Dermis microvascular lymphatic vessel endothelial cell (primary cell): ENCODE results near the gene IL15RA. TPM values are rescaled to one million over a fixed set of nuclear protein-coding genes. Genes with fewer than 3 reads are reported as not detected.

Source experiments
- DNase-seq, 2 donors: peaks; one replicate each; pipeline versions ENCODE4 v3.0.0 to v3.0.0-alpha.2; 2010; ENCODE audit warnings: low read depth in 2 of 2
- total RNA-seq: library from RNA; depleted of rRNA; stranded (reverse); fragments of >200 nt; gene quantifications from 2 replicates; pipeline ENCODE4 v1.2.1, GENCODE V29; 2014

Gene IL15RA, protein sequence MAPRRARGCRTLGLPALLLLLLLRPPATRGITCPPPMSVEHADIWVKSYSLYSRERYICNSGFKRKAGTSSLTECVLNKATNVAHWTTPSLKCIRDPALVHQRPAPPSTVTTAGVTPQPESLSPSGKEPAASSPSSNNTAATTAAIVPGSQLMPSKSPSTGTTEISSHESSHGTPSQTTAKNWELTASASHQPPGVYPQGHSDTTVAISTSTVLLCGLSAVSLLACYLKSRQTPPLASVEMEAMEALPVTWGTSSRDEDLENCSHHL
- total RNA-seq: 8.6 and 18.0 TPM in 2 replicates

DNA sequence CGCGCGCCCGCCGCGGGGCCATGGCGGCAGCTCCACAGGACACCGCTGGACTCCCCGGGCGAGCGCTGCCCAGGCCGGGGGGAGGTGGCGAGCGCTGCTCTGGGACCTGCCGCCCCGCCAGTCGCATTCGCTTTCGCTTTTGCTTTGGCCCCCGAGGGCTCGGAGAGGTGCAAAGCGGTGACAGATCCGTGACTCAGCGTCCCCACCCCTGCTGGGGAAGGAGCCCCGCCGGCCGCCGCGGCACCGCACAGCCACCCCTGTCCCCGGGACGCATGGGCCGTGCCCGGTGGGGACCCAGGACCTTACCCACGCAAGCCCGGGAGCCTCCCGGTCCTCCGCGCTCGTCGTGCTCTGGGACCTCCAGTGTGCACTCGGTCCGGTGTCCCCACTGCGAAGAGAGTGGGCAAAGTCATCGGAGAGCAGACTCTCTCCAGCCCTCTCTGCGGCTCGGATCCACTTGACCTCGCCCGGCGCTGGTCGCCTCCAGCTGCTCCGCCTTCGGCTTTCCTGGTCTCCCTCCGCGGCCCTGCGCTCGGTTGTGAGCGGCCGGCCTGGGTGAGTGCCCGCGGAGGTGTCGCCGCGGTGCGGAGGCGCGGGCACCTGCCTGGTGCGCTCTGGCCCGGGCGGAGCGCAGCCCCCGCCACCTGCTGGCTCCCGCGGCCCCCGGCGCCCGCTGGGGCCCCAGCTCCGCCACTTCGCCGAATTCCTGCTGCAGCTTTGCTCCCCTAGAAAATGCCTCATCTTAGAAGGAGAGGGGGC lies at the start of gene IL15RA:
Gene IL15RA, minus strand, starts transcription at position 73 of the 759 bp plus-strand sequence. Its CDS starts 51 bp downstream, at position 22.
- DNase-seq: peak; percentile 67 to 85

DNA sequence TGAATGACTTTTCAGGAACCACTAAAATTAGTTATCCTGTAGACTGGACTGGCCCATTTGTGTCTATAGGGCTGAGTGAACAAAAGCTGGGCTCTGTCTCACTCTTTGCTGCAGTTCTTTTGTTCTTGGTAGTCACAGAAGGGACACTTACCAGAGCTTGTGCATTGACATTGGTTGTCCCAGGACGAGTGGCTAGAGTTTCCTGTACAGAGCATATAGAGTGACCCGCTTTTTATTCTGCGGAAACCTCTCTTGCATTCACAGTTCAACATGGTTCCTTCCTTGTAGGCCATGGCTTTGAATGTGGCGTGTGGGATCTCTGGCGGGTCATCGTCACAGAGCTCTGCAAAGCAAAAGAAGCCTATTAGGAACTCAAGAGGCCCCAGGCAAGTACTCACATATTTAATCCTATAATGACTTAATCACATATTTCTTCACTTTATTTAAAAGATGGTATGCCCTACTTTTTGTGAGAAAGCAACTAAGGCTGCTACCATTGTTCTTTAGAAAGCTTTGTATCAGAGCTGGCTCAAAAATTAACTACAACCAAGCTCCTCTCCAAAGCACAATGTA lies 48.4 kb upstream of the IL15RA start:
- no peak for DNase-seq

DNA sequence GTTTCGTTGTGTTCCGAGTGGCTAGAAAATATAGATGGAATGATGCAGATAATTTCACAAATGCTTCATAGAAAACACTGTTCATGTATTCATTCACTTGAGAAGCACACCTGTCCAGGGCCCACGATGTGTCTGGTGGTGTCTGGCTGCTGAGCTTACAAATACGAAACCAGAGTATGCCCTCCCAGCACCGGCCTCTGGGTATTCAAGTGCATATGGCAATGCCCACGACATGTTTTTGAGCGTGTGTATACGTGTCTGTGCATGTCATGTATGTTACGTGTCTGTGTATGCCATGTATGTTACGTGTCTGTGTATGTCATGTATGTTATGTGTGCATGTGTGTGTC lies 47.0 kb upstream of the IL15RA start:
- DNase-seq: no peak

DNA sequence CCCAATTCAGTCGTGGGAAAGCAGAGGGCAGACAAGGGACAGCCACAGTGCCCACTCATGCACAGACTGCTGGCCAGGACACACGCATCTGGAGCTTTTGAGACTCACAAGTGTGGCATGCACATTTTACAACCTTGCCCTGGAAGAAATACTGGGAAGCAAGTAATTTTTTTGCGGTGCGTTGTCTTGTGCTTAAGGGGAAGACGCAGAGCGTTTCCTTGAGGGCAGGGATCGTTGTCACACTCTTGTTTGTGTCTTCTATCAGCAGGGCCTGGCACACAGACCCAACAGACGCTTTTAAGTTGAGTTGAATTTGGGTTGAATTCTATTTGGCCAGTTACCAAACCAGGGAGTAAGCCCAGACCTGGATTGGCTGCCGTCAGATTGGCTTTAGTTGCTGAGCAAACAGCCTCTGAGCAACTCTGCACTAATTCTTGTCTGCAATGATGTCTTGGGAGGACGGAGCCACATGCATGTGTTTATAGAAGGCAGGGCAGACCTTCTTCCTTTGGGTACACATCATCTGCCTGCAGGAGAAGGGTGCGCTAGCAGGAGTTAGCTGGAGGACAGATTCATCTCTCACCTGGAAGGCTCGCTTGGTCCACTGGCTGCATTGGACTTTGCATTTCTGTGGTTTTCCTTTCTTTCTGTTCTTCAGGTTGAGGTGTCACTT lies 46.5 kb upstream of the IL15RA start:
- DNase-seq: no peak

DNA sequence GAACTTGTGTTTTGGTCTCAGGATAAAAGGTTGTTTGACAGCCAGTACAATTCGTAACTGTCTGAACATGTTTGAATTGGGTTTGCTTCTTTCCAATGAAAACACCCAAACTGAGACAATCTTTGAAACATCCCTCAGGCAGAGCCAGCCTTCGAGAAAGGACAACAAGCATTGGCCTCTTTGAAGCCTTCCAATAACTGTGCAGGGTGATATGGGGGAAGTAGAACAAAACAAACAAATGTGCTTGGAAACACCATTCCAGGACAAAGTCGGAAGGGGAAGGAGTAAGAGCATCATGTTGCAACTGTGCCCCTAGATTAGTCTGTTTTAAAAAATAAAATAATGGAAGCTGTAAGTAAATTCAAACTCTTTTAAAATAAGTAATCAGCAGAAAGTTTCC lies 45.3 kb upstream of the IL15RA start:
- no peak for DNase-seq

DNA sequence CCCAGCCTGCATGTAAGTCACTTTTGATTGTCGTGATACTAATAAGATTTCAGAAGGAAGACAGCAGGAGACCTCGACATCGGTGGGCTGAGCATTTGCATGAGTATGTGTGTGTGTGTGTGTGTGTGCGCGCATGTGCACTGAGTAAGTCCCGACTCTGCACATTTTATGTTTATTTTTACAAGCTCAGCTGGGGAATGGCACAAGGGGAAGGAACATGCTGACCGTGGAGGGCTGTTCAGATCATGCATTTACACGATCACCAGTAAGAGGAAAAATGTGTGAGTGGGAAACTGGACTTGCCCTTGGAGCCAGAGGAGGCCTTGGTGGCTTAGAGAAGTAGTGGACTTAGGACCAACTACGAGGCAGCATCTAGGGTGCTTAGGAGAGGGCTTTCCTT lies 43.5 kb upstream of the IL15RA start:
- DNase-seq: no peak

DNA sequence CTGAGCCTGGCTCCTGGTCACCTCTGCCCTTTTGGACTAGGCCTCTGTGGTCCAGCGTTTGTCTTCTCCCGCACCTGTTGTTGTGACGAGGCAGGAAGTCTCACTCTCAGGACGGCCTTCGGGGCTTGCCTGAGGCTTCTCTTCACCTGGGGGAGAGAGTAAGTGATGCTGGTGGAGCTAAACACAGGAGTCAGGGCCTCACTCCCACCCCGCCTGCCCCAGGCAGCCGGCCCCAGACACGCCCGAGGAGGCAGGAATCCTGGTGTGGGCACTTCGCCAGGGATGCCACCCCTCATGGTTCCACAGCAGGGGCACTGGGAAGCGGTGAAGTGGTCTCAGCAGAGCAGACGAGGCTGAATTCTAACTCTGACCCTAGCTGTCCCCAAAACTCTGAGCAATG lies 42.5 kb upstream of the IL15RA start:
- DNase-seq: no peak

DNA sequence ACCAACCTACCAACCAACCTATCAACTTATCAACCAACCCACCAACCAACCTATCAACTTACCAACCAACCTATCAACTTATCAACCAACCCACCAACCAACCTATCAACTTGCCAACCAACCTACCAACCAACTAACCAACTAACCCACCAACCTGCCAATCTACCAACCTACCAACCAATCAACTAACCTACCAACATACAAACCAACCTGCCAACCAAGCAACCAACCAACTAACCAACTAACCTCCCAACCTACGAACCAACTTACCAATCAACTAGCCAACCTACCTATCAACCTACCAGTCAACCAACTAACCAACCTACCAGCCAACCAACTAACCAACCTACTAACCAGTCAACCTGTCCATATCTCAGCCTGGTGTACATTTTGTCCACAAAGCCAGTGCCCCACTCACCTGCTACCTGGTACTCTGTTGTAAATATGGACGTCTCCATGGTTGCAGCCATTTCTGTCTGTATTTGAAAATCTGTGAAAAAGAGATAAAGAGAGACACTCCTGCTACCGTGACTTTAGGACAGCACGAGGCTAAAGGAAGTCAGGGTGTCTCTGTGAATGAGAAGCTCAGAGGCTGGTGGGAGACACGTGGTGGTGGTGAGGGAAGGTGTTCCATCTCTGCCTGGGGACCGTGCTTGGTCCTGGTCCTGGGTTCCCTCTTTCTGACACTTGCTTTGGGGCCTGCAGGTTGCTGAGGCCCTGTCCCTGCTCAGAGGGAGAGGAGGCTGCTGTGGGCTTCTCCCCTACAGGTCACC lies 41.9 kb upstream of the IL15RA start:
- no peak for DNase-seq

DNA sequence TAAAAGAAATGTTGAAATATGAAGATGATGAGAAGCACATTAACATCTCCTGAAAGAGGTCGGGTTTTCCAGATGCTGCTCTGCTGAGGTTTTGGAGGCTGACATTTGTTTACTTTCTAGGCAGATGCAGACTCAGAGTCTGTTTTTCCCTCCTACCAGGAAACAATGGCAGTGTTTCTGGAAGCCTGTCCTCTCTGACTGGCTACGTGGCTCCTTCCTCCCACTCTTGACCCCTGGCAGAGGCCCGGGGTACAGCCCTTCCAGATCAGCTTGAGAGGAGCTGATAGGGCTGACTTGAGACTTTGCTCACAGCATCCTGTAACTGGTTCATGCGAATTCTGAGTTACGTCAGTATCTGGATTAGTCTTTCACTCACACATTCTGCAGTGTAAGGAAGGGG lies 41.1 kb upstream of the IL15RA start:
- DNase-seq: no peak

DNA sequence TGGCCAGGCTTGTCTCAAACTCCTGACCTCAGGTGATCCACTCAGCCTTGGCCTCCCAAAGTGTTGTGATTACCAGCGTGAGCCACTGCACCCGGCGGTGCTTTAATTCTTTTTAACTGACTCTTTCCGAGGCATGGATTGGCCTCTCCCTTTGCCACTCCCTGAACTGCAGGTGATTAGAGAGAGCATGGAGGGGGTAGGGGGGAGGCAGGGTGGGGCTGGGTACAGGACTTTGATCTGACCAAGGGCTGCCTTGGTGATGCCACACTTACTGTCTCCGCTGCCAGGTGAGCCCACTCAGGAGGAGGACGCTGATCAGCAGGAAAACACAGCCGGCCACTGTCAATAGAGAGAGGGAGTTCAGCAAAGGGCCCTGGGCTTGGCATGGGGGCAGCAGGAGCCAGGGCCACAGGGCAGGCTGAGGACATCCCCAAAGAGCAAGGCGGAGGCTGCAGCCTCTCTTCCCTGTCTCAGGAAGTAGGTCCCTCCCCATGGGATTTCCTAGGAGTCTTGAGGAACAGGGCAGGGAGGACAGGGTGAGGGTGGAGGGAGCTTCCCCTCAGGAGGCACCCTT lies 40.5 kb upstream of the IL15RA start:
- no peak for DNase-seq

DNA sequence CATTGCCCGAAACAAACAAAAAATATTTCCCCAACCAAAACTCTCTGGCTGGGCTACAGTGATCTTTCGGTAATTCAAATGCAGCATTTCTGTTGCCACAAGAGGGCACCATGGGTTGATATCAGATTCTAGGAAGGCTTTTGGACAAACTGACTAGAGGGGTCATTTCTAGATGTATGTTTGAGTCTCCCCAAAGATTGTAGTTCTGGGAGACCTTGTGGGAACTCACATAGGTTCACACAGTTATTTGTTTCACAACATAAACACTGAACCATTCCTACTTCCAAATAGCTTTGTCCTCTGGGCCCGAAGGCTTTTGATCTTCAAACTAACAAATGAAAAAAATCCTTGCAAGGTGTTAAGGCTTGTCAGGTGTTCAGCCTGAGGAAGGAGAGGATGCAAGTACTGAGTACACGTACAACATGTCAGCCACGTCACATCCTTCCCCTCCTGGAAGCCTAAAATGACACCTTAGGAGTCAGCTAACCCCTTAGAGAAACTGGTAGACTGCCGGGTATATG lies 37.0 kb upstream of the IL15RA start:
- DNase-seq: peak; percentile 45 to 55

DNA sequence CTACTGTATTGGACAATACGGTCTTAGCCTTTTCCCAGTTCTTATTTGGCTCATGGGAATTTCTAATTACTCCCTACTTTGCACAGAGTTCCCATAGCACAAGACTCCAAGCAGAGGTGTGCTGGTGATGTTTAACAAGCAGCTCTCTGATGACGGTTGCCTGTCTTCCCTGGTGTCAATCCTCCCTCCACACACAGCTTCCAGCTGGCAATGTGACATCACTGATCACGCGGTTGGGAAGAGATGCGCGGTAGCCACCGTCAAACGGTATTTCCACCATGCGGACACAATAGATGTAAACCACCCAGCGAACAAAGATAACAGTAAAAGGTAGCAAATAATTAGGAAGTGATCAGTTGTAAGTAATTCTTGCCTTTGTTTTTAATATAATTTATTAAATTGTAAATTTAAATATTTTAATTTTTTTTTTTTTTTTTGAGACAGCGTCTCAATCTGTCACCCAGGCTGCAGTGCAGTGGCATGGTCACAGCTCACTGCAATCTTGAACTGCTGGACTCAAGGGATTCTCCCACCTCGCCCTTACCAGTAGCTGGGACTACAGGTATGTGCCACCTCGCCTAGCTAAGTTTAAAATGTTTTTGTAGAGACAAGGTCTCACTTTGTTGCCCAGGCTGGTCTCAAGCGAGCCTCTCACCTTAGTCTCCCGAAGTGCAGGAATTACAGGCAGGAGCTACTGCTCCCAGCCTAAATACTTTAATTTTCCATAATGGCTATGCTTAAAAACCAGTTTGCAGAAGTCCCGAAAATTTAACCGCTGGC lies 36.3 kb upstream of the IL15RA start:
- no peak for DNase-seq

DNA sequence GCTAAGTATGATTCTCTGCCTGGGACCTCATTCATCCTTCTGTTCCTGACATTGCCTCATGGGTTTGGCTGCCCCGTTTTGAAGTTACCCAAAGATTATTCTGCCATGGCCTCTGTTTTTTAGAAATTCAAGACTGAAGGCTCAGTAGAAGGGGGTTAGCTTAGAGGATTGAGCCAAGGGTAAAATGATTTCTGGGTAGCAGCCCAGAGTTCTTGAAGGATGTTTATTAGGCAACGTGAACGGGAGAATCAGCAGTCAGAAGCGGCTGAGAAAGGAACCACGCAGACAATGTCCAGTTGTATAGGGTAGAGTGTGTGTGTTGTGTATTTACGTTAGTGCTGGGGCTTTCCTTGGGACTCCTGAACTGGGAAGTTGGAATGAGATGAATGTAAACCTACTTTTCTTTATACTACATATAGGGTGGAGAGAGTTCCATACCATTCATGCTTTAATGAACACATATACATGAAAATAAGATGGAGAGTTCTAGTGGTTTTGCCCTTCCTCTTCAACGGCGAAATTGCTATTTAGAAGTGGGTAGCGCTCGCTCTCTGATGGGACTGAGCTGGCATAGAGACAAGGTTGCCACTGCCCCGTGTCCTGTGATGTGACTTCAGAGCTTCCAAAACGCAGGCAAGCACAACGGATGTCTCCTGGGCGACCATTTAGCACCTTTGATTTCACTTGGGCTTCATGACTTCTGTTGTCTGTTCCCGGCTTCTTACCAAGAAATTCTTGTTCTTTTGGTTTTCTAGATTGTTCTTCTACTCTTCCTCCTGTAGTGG lies 35.0 kb upstream of the IL15RA start:
- DNase-seq: no peak

DNA sequence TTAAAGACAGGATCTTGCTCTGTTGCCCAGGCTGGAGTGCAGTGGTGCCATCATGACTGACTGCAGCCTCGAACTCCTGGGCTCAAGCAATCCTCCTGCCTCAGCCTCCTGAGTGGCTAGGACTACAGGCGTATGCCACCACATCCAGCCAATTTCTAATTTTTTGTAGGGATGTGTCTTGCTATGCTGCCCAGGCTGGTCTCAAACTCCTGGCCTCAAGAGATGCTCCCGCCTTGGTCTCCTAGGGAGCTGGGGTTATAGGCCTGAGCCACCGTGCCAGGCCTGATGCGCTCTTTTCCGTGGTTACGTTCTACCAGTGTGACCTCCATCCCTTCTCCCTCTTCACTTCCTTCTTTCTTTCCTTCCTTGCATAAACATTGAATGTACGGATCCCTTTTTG lies 34.2 kb upstream of the IL15RA start:
- no peak for DNase-seq

DNA sequence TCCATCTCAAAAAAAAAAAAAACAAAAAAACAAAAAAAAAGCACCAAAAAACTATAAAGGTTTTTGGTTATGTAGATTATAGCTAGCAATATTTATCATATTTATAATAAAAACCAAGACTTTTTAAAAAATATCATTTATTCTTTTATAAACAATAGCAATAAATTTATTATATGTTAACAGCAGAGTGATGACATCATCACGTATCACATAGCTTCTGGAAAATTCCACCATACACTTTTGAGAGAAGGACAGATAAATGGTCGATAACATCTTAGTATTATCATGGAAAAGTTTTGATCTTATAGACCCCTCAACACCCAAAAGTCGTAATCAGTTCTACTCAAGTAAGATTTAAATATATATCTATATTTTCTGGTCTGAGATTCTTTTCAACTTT lies 33.2 kb upstream of the IL15RA start:
- DNase-seq: no peak

DNA sequence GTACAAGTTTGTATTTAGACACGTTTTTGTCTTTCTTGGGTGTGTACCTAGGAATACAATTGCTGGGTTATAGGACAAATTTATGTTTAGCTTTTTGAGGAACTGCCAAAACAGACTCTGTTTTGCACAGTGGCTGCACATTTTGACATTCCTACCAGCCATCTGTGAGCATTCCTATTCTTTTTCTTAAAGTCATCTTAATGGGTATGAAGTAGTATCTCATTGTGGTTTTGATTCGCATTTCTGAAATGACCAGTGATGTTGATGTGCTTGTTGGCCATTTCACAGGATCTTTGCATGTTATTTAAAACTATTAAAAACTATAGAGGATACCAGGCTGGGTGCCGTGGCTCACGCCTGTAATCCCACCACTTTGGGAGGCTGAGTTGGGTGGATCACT lies 32.6 kb upstream of the IL15RA start:
- no peak for DNase-seq

DNA sequence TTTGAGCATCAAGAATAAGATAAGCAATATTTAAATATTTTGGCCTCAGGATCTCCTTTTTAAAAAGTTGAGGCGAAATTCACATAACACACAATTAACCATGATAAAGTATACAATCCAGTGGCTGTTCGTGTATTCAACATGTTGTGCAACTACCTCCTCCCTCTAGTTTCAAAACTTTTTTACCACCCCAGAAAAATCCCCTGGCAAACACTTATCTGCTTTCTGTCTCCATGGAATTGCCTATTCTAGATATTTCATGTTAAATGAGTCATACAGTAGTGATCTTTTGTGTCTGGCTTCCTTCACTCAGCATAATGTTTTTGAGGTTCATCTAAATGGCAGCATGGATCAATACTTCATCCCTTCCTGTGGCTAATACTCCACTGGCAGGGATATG lies 31.8 kb upstream of the IL15RA start:
- DNase-seq: no peak

DNA sequence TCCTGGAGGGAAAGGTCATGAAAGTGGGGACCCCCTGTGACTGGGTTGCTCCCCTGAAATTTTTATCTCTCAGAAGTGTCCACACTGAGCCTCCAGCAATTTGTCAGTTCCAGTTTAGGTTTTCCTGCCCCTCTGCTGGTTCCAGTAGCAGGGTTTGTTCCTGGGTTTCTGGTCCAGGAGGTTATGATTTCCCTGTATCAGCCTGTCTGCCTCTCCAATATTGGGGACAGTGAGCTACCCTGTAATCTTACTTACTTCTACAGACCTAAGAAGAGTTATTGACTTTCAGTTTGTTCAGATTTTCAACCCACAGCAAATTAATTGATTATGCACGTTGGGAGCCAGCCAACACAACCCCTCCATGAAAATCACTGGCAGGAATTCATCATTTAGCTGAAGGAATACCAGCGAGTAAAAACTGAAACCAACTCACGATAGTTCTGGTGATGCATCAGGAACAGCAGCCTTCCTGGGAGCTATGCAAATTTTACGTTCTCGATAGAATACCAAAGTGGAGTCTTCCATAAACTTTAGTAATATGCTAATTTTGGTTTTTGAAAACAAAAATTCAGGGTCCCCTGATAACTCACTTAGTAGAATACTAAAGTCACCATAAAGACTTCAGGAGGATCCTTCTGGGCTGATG lies 31.3 kb upstream of the IL15RA start:
- no peak for DNase-seq

DNA sequence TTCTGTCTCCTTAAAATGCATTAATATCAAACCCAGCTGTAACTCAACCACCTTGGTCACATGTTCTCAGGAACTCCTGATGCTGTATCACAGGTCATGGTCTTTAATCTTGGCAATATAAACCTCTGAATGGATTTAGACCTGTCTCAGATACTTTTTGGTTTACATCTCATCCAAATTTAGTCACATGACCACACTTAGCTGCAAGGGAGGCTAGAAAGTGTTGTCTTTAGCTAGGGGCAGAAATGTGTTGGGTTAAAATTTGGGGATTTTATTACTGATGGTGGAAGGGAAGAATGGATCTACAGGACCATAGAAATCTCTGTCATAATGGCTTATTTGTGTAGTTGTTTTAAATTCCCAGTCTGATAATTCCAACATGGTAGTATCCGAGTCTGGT lies 29.6 kb upstream of the IL15RA start:
- no peak for DNase-seq
